ENCODE data around the gene PTPRT.

DNA sequence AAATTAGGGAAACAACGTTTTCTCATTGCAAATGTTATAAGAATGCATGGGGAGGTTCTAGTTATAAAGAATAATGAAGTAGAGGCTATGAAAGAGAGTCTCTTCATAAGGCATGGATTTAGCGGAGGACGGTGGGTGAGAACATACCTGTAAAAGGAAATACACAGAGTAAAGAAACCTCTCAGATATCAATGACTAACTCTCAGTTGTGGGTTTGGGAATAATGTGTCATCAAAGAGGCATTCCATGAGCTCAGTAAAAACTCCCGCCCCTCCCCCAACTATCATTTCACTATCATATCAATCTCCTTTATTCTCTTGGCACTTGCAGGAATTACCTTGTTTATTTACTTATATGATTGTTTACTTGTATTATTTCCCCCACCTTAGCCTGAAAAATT is 695.4 kb downstream of the PTPRT start:
- TF ChIP-seq FOXA1 (IDR thresholded peaks at IDR 0.05) (no peak), CTBP1 (IDR thresholded peaks at IDR 0.05; ENCODE audit: borderline replicate concordance) (no peak), HDGF (IDR thresholded peaks at IDR 0.05; ENCODE audit: borderline replicate concordance) (no peak), ARNT (IDR thresholded peaks at IDR 0.05) (no peak)
